Suprapubic skin (tissue), 4 donors: ENCODE measurements around the gene ALDH7A1.
"Not testable (repeated sequence)": the region's sequence is repeated elsewhere in the genome, so short reads cannot be mapped to it uniquely, and the experiment has no call there.

Source experiments
- EP300 ChIP-seq: sonication (generic); formaldehyde crosslinking; IDR thresholded peaks from one replicate; pipeline ENCODE4 v1.6.1; 2017; ENCODE audit warnings: antibody characterized with exemption
- POLR2A ChIP-seq, 2 donors: fragments of 450-650 bp; IDR thresholded peaks; one replicate each; pipeline ENCODE4 v1.6.1; 2017; ENCODE audit warnings: antibody characterized with exemption in 2 of 2, mild to moderate bottlenecking in 2 of 2, moderate library complexity in 2 of 2
- POLR2AphosphoS5 ChIP-seq, 3 donors: sonication (generic); formaldehyde crosslinking; IDR thresholded peaks; one replicate each; pipeline ENCODE4 v1.6.1; 2017; ENCODE audit warnings: antibody characterized with exemption in 3 of 3
- TF ChIP-seq, protein P1 (sequence below), 2 donors: fragments of 200-600 bp in 1 of 2; fragments of 450-650 bp in 1 of 2; sonication (generic) in 1 of 2; IDR thresholded peaks; one replicate each; pipeline ENCODE4 v1.5.1; 2016 to 2019; ENCODE audit warnings: antibody characterized with exemption in 2 of 2, mild to moderate bottlenecking in 1 of 2, moderate library complexity in 1 of 2

DNA sequence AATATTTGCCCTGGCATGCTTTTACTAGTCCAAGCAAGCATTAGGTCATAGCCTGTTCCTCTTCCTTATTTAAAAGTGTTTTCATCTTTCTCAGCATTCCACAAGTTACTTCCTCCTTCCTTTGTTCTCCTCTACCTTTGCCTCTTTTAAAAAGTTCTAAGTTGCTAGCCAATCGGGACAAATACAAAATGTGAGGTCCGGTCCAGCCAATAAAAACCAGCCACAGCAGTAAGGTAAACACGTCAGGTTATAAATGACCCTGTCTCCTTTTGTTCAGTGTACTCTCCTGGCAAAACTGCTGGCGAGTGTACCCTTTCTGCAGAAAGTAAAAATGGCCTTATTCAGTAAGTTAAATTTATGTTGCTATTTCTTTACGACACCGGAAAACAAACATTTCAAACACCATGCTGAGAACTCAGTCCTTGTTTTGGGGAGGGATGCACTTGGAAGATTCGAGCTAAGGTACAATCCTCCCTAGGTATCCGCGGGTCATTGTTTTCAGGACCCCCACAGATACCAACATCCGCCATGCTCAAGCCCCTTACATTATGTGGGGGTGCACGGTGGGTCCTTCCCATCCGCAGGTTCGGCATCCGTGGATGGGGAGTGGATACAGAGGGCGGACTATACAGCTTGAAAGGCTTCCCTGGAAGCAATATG is 5.1 kb upstream of the ALDH7A1 start:
- TF ChIP-seq, protein P1, sequence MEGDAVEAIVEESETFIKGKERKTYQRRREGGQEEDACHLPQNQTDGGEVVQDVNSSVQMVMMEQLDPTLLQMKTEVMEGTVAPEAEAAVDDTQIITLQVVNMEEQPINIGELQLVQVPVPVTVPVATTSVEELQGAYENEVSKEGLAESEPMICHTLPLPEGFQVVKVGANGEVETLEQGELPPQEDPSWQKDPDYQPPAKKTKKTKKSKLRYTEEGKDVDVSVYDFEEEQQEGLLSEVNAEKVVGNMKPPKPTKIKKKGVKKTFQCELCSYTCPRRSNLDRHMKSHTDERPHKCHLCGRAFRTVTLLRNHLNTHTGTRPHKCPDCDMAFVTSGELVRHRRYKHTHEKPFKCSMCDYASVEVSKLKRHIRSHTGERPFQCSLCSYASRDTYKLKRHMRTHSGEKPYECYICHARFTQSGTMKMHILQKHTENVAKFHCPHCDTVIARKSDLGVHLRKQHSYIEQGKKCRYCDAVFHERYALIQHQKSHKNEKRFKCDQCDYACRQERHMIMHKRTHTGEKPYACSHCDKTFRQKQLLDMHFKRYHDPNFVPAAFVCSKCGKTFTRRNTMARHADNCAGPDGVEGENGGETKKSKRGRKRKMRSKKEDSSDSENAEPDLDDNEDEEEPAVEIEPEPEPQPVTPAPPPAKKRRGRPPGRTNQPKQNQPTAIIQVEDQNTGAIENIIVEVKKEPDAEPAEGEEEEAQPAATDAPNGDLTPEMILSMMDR (IDR thresholded peaks at IDR 0.05) = not testable (repeated sequence)
- not testable (repeated sequence) for TF ChIP-seq POLR2A (IDR thresholded peaks at IDR 0.05); EP300; POLR2AphosphoS5 (IDR thresholded peaks at IDR 0.05)
